Gastroesophageal sphincter (tissue), 3 donors: Measurements from ENCODE around the gene SUPT3H.

Source experiments
- POLR2A ChIP-seq, 2 donors: fragments of 450-650 bp; IDR thresholded peaks; one replicate each; pipeline ENCODE4 v1.6.1; 2017; ENCODE audit warnings: antibody characterized with exemption in 2 of 2, mild to moderate bottlenecking in 2 of 2, moderate library complexity in 1 of 2
- POLR2AphosphoS5 ChIP-seq: sonication (generic); formaldehyde crosslinking; IDR thresholded peaks from one replicate; pipeline ENCODE4 v1.6.1; 2017; ENCODE audit warnings: antibody characterized with exemption
- TF ChIP-seq, protein P1 (sequence below), 4 experiments: fragments of 200-600 bp in 2 of 4; fragments of 450-650 bp in 2 of 4; sonication (generic) in 1 of 4; IDR thresholded peaks; one replicate each; pipeline ENCODE4 v1.5.1; 2017 to 2019; ENCODE audit warnings: antibody characterized with exemption in 4 of 4, mild to moderate bottlenecking in 2 of 4, moderate library complexity in 2 of 4

DNA sequence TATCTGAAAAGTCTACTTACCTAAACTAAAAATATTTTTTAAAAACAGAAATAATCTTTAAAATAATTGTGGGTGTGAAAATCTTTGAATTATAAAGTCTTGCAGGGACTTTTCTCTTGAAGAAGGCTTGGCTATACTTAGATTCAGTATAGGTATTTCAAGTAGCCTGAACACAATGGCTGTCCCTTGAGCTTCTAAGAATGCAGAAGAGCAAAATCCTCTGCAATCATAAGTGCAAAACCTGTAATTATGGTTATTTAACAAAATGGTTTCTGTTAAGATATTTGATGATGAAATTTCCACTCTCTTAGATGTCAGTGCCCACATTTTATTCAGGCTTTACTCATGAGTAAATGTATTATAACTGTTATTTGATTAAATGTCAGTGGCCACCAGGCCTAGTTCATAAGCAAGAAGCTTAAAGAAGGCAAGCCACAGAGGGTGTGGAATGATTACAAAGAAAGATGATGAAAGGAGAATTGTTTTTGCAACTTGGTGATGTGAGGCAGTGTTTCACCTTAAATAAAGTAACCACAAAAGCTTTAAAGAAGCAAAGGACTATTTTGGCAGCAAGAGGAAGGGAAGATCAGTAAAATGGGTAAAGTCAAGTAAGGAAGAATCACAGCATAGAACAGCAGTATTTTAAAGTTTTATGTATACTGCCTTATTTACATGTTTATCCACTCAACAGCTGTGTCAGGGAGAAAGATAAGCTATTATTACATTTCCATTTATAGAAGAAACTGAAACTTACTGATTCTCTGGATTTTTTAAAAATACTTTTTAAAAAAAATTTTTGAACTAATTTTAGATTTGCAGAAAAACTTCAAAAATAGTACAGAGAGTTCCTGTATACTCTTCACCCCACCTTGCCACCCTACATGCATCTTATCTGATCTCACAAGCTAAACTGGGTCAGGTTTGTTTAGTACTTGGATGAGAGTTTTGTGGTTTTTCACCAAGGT, 400.8 kb downstream of the SUPT3H start:
- TF ChIP-seq, protein P1, sequence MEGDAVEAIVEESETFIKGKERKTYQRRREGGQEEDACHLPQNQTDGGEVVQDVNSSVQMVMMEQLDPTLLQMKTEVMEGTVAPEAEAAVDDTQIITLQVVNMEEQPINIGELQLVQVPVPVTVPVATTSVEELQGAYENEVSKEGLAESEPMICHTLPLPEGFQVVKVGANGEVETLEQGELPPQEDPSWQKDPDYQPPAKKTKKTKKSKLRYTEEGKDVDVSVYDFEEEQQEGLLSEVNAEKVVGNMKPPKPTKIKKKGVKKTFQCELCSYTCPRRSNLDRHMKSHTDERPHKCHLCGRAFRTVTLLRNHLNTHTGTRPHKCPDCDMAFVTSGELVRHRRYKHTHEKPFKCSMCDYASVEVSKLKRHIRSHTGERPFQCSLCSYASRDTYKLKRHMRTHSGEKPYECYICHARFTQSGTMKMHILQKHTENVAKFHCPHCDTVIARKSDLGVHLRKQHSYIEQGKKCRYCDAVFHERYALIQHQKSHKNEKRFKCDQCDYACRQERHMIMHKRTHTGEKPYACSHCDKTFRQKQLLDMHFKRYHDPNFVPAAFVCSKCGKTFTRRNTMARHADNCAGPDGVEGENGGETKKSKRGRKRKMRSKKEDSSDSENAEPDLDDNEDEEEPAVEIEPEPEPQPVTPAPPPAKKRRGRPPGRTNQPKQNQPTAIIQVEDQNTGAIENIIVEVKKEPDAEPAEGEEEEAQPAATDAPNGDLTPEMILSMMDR (IDR thresholded peaks at IDR 0.05): no peak
- TF ChIP-seq POLR2AphosphoS5 (no peak), POLR2A (IDR thresholded peaks at IDR 0.05) (no peak)
